GM19035 (cell line): ENCODE results near the gene PRPF6.
"Not testable (repeated sequence)": the region's sequence is repeated elsewhere in the genome, so short reads cannot be mapped to it uniquely, and the experiment has no call there.

Experiments used
- ATAC-seq: cut with Tn5 transposase; IDR thresholded peaks from one replicate; pipeline ENCODE4 v1.9.1; 2021; ENCODE audit not compliant: unreplicated experiment

The PRPF6 gene

GRCh38 chr20:63973160-63973479, 7.8 kb upstream of the PRPF6 start:
- ATAC-seq: no peak

GRCh38 chr20:63973636-63974401, 7.1 kb upstream of the PRPF6 start:
- ATAC-seq: peak; percentile 37

DNA sequence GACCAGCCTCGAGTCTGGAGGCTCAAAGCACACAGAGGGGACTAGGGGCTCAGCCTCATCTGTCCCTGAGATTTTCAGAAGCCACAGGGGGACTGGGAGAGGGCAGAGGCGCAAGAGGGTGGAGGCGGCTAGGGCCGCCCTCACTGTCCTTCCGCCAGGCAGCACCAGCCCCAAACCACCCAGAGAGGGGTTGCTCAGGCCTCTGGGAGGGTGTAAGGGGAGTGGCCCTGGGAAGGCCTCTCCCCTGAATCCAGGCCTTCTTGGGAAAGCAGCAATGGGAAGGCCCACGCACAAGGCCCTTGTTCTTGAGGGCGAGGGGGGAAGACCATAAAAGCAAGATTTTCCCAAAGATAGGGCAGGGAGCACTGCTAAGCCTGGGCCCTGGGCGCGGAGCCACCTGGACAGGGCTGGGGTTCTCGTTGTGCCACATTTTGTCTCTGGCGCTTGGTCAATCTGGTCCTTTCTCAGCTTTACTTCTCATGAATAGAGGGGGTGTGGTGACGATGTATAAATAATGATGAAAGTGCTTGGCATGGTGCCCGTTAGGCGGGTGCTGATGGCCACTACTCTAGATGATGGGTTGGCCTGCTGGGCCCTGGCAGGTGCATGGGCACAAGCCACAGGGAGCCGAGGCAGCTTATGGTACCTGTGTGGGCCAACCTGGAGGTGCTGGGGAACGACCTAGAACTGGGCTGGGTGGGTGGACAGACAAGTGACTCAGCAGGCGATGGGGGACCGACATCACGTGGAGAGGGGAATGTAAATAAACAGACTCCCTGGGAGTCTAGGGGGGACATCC, 6.3 kb upstream of the PRPF6 start:
- no peak for ATAC-seq

DNA sequence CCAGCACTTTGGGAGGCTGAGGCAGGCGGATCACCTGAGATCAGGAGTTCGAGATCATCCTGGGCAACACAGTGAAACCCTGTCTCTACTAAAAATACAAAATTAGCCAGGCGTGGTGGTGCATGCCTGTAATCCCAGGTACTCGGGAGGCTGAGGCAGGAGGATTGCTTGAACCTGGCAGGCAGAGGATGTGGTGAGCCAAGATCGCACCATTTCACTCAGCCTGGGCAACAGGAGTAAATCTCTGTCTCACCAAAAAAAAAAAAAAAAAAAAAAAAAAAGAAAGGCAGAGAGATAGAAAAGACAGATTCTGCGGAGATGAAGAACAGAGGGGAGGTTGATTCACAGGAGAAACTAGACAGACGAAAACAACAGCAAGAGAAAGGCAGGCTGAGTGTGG, 4.4 kb upstream of the PRPF6 start:
- ATAC-seq: not testable (repeated sequence)

GRCh38 chr20:63976980-63977738, 3.8 kb upstream of the PRPF6 start:
- ATAC-seq: no peak

- no peak for ATAC-seq
Observed at GRCh38 chr20:63977739-63978276, 3.1 kb upstream of the PRPF6 start.

DNA sequence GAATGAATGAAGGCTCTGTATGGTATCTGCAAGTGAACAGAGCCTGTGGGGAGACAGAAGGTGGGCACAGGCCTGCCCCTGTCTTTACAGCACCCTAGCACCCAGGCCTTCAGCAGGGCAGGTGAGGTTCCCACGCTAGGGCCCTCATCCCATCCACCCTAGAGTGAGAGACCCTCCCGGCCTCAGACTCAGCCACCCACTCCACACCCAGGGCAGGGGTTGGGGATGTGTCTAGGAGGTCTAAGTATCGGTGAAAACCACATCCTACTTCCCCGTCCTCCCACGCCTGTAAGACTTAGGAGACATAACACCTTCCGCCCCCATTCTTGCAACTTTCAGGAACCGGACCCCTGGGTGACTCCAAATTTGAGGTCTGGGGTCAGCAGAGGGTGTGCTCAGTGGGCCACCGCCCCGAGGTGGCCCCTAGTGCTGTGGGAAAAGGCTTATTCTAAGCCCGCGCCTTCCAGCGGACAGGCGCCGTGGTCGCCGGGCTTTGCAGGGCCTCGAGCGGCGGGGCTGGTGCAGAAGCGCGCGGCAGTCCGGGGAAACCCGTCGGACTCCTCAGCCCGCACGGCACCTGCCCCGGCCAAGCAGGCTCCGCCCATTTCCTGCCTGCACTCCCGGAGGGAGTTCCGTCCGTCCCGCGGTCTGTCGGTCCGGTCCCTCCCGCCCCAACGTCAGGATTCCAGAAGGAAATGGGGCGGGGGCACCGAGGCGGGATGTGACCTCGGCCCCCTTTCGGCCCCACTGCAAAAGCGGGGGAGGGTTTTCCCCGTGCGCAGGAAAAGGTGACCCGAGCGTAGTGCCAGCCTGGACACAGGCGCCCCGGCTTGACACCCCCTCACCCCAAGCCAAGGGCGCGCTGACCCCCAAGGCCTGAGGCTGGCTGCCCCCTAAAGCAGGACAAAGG, 2.4 kb upstream of the PRPF6 start:
- ATAC-seq: no peak

GRCh38 chr20:63979229-63979556, 1.7 kb upstream of the PRPF6 start:
- no peak for ATAC-seq

- ATAC-seq: peak; percentile 21
Observed at GRCh38 chr20:63979557-63980316, 1.2 kb upstream of the PRPF6 start, which contains the start of gene SAMD10. Gene SAMD10 (minus strand): TSS chr20:63979642. CDS start chr20:63979467, 175 bp downstream.

- ATAC-seq: peak; percentile 25
Observed at GRCh38 chr20:63980317-63980805, 571 bp upstream of the PRPF6 start.

GRCh38 chr20:63982937-63983336, 2.0 kb downstream of the PRPF6 start:
- ATAC-seq: no peak

DNA sequence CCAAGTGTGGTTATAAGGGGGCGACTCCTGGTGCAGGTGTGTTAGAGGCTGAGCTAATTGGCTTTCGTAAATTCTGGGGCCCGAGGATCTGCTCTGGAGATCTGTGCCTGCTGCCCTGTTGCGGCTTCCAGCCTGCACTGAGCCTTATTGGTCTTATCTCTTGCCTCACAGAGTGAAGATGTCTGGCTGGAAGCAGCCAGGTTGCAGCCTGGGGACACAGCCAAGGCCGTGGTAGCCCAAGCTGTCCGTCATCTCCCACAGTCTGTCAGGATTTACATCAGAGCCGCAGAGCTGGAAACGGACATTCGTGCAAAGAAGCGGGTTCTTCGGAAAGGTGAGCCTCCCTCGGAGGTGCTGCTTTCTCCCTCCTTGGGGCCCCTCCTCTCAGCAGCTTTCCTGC, 20.0 kb downstream of the PRPF6 start:
- no peak for ATAC-seq

- no peak for ATAC-seq
Observed at GRCh38 chr20:64001607-64002011, 20.7 kb downstream of the PRPF6 start.

DNA sequence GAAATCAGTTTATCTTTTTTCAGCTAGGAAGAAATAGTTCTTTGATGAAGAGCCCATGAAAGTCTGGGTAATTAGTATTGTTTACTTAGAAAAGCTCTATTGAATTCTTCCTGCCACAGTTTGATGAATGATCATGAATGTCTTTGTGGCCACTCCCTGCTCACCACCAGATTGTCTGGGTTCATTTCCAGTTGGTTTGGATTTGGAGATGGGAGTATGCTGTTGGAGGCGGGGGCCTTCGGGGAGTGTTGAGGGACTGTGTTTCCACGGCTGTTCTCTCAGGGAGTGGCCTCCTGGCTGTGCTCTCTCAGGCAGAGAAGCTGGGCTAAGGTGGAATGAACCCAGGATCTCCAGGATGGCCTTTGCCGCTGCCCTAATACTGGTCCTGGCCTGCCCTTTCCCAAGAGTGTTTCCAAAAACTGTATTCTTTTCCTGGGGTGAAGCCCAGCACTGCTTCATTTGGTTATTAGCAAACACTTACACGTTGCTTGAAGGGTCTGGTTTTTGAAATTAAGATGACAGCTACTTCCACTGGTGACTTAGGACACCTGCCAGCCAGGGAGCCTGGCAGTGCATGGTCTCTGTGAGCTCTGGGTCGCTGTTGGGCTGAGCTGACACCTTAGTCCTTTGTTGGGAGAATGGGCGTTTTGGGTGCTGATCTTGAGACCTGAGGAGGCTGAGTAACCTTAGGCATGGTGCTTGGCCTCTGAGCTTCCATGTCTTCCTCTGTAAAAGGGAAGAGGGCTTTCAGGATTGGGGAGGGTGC, 23.2 kb downstream of the PRPF6 start:
- ATAC-seq: no peak

DNA sequence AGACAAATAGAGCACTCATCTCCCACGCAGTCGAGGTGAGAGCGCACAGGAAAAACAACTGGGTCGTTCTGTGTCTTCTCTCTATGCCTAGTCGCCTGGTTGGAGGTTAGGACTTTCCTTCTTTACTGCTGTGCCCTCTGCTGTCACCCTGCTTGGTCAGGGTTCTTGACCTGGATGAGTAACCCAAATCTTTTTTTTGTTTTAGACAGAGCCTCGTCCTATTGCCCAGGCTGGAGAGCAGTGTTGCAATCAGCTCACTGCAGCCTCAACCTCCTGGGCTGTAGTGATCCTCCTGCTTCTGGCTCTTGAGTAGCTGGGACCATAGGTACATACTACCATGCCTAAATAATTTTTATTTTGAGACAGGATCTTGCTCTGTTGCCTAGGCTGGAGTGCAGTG, 24.5 kb downstream of the PRPF6 start:
- ATAC-seq: no peak

- no peak for ATAC-seq
Observed at GRCh38 chr20:64006490-64006889, 25.6 kb downstream of the PRPF6 start.

DNA sequence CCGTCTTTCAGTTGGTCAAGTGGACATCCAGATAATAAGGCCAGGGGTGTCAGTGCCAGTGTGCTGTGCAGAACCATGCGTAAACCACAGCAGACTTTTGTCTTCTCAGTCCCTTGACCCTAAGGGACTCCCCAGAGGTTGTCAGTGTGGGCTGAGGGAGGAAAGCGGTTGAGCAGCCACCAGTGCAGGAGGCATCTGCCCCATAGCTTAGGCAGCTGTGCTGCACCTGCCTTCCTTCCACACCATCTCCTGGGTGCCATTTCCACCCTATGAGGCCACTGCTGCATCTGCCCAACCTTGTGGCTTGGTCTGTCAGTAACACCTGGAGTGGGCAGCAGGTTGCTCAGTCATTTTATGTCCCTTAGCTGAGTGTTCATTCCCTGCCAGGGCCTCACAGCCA, 26.0 kb downstream of the PRPF6 start:
- ATAC-seq: no peak

DNA sequence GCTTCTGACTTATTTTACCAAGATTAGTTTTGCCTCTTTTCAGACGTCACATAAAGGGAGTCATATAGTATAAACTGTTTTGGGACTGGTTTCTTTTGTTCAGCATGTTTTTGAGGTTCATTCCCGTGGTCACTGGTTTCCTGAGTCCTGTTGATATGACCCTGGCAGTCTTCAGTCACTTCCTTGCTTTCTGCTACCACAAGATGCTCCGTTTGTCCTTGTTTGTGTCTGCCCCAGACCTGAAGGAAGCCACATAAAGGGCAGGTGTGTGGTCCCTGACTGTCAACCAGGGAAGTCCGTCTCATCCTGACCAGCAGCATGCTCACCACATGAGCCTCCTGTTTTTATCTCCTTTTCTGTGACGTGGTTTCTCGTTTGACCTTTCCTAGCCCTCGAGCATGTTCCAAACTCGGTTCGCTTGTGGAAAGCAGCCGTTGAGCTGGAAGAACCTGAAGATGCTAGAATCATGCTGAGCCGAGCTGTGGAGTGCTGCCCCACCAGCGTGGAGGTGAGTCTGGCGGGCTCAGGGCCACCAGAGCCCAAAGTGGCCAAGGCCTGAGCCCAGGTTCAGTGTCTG, 29.0 kb downstream of the PRPF6 start:
- no peak for ATAC-seq
